Peyer's patch (tissue), 4 donors: Measurements from ENCODE around the gene PTPN18.

Experiments
- CTCF ChIP-seq, 6 experiments: fragments of 450-650 bp in 4 of 6; fragments of 200-600 bp in 2 of 6; sonication (generic) in 1 of 6; IDR thresholded peaks; one replicate each; pipeline ENCODE4 v1.5.1; 2017 to 2019; ENCODE audit warnings: antibody characterized with exemption in 6 of 6, mild to moderate bottlenecking in 3 of 6, moderate library complexity in 1 of 6
- POLR2A ChIP-seq, 2 donors: fragments of 450-650 bp; IDR thresholded peaks; one replicate each; pipeline ENCODE4 v1.5.1; 2017; ENCODE audit warnings: antibody characterized with exemption in 2 of 2, mild to moderate bottlenecking in 2 of 2, moderate library complexity in 2 of 2

- TF ChIP-seq CTCF (IDR thresholded peaks at IDR 0.05) (no peak), POLR2A (IDR thresholded peaks at IDR 0.05) (no peak)
These were observed 681 bp upstream of the PTPN18 start for GRCh38 chr2:130355172-130355577.
